Stimulated activated naive CD8-positive, alpha-beta T cell treated with anti-CD3 and anti-CD28 coated beads, Interleukin-15, Interleukin-2, amounts not matched to agents 100 ng/mL and 50 ng/mL, for 24 hours (primary cell): ENCODE results near the gene GRIFIN.

ENCODE experiments used
- H3K27ac Mint-ChIP-seq: one replicate; pipeline ENCODE4 v1.8.0; 2021; ENCODE audit warnings: mild to moderate bottlenecking, mixed read lengths
- H3K27me3 Mint-ChIP-seq: one replicate; pipeline ENCODE4 v1.8.0; 2021; ENCODE audit warnings: mixed read lengths
- H3K36me3 Mint-ChIP-seq: one replicate; pipeline ENCODE4 v1.8.0; 2021; ENCODE audit warnings: low read depth, mixed read lengths
- H3K4me1 Mint-ChIP-seq: one replicate; pipeline ENCODE4 v1.8.0; 2021; ENCODE audit warnings: low read depth, mixed read lengths
- H3K4me3 Mint-ChIP-seq: one replicate; pipeline ENCODE4 v1.8.0; 2021; ENCODE audit warnings: mild to moderate bottlenecking, mixed read lengths
- H3K9me3 Mint-ChIP-seq: one replicate; pipeline ENCODE4 v1.8.0; 2021; ENCODE audit warnings: mixed read lengths

The GRIFIN gene

GRCh38 chr7:2450198-2451107 is 25.7 kb downstream of the GRIFIN start:
- H3K4me3 Mint-ChIP-seq = no peak overlapping the region
- H3K9me3 Mint-ChIP-seq = no peaks in the 10 kb centered on the region
- no peaks in the 10 kb centered on the region for H3K36me3 Mint-ChIP-seq
- H3K4me1 Mint-ChIP-seq = peaks cover 5% of the 10 kb centered on the region
- H3K27ac Mint-ChIP-seq = no peak overlapping the region
- no peaks in the 10 kb centered on the region for H3K27me3 Mint-ChIP-seq

GRCh38 chr7:2446676-2447075 is 29.5 kb downstream of the GRIFIN start:
- Mint-ChIP-seq H3K27ac (no peak overlapping the region), H3K4me1 (no peaks in the 10 kb centered on the region), H3K27me3 (no peaks in the 10 kb centered on the region), H3K36me3 (peaks cover 3% of the 10 kb centered on the region), H3K9me3 (no peaks in the 10 kb centered on the region), H3K4me3 (no peak overlapping the region)

GRCh38 chr7:2445898-2446555 is 30.2 kb downstream of the GRIFIN start:
- Mint-ChIP-seq H3K36me3 (peaks cover 3% of the 10 kb centered on the region), H3K9me3 (no peaks in the 10 kb centered on the region), H3K4me1 (no peaks in the 10 kb centered on the region), H3K27me3 (no peaks in the 10 kb centered on the region), H3K27ac (no peak overlapping the region), H3K4me3 (no peak overlapping the region)

GRCh38 chr7:2445047-2445446 is 31.2 kb downstream of the GRIFIN start:
- Mint-ChIP-seq H3K27ac (no peak overlapping the region), H3K4me3 (no peak overlapping the region), H3K9me3 (no peaks in the 10 kb centered on the region), H3K4me1 (no peaks in the 10 kb centered on the region), H3K27me3 (no peaks in the 10 kb centered on the region), H3K36me3 (peaks cover 3% of the 10 kb centered on the region)

- no peaks in the 10 kb centered on the region for H3K4me1 Mint-ChIP-seq
- H3K27me3 Mint-ChIP-seq = no peaks in the 10 kb centered on the region
- no peak overlapping the region for H3K4me3 Mint-ChIP-seq
- no peaks in the 10 kb centered on the region for H3K9me3 Mint-ChIP-seq
- H3K27ac Mint-ChIP-seq = no peak overlapping the region
- peaks cover 3% of the 10 kb centered on the region for H3K36me3 Mint-ChIP-seq
Measured at GRCh38 chr7:2444476-2444875, 31.7 kb downstream of the GRIFIN start.

- no peaks in the 10 kb centered on the region for H3K9me3 Mint-ChIP-seq
- no peaks in the 10 kb centered on the region for H3K4me1 Mint-ChIP-seq
- H3K27me3 Mint-ChIP-seq = no peaks in the 10 kb centered on the region
- peaks cover 6% of the 10 kb centered on the region for H3K36me3 Mint-ChIP-seq
- H3K27ac Mint-ChIP-seq = no peak overlapping the region
- H3K4me3 Mint-ChIP-seq = no peak overlapping the region
Measured at GRCh38 chr7:2443491-2443890, 32.7 kb downstream of the GRIFIN start.

- no peaks in the 10 kb centered on the region for H3K27me3 Mint-ChIP-seq
- no peaks in the 10 kb centered on the region for H3K4me1 Mint-ChIP-seq
- peaks cover 6% of the 10 kb centered on the region for H3K36me3 Mint-ChIP-seq
- H3K4me3 Mint-ChIP-seq = no peak overlapping the region
- no peaks in the 10 kb centered on the region for H3K9me3 Mint-ChIP-seq
- no peak overlapping the region for H3K27ac Mint-ChIP-seq
Measured at GRCh38 chr7:2441430-2442058, 34.7 kb downstream of the GRIFIN start.

- no peak overlapping the region for H3K4me3 Mint-ChIP-seq
- no peaks in the 10 kb centered on the region for H3K9me3 Mint-ChIP-seq
- H3K27me3 Mint-ChIP-seq = no peaks in the 10 kb centered on the region
- no peaks in the 10 kb centered on the region for H3K4me1 Mint-ChIP-seq
- H3K27ac Mint-ChIP-seq = no peak overlapping the region
- peaks cover 6% of the 10 kb centered on the region for H3K36me3 Mint-ChIP-seq
Measured at GRCh38 chr7:2440608-2441245, 35.5 kb downstream of the GRIFIN start.

- no peak overlapping the region for H3K4me3 Mint-ChIP-seq
- no peaks in the 10 kb centered on the region for H3K4me1 Mint-ChIP-seq
- peaks cover 3% of the 10 kb centered on the region for H3K36me3 Mint-ChIP-seq
- H3K27me3 Mint-ChIP-seq = no peaks in the 10 kb centered on the region
- no peaks in the 10 kb centered on the region for H3K9me3 Mint-ChIP-seq
- no peak overlapping the region for H3K27ac Mint-ChIP-seq
Measured at GRCh38 chr7:2438775-2439174, 37.4 kb downstream of the GRIFIN start.

GRCh38 chr7:2438186-2438585 is 38.0 kb downstream of the GRIFIN start:
- Mint-ChIP-seq H3K27me3 (no peaks in the 10 kb centered on the region), H3K4me3 (no peak overlapping the region), H3K4me1 (no peaks in the 10 kb centered on the region), H3K9me3 (no peaks in the 10 kb centered on the region), H3K36me3 (peaks cover 3% of the 10 kb centered on the region), H3K27ac (no peak overlapping the region)

- no peak overlapping the region for H3K4me3 Mint-ChIP-seq
- H3K27ac Mint-ChIP-seq = no peak overlapping the region
- no peaks in the 10 kb centered on the region for H3K27me3 Mint-ChIP-seq
- no peaks in the 10 kb centered on the region for H3K9me3 Mint-ChIP-seq
- no peaks in the 10 kb centered on the region for H3K4me1 Mint-ChIP-seq
- peaks cover 3% of the 10 kb centered on the region for H3K36me3 Mint-ChIP-seq
Measured at GRCh38 chr7:2437537-2438148, 38.6 kb downstream of the GRIFIN start.

- H3K4me1 Mint-ChIP-seq = no peaks in the 10 kb centered on the region
- peaks cover 3% of the 10 kb centered on the region for H3K36me3 Mint-ChIP-seq
- no peak overlapping the region for H3K27ac Mint-ChIP-seq
- no peaks in the 10 kb centered on the region for H3K9me3 Mint-ChIP-seq
- H3K4me3 Mint-ChIP-seq = no peak overlapping the region
- H3K27me3 Mint-ChIP-seq = no peaks in the 10 kb centered on the region
Measured at GRCh38 chr7:2437136-2437535, 39.1 kb downstream of the GRIFIN start.

- no peak overlapping the region for H3K27ac Mint-ChIP-seq
- H3K36me3 Mint-ChIP-seq = peaks cover 3% of the 10 kb centered on the region
- no peaks in the 10 kb centered on the region for H3K27me3 Mint-ChIP-seq
- H3K9me3 Mint-ChIP-seq = no peaks in the 10 kb centered on the region
- H3K4me1 Mint-ChIP-seq = peaks cover 3% of the 10 kb centered on the region
- no peak overlapping the region for H3K4me3 Mint-ChIP-seq
Measured at GRCh38 chr7:2436341-2437104, 39.7 kb downstream of the GRIFIN start.

- Mint-ChIP-seq H3K4me1 (peaks cover 8% of the 10 kb centered on the region), H3K4me3 (no peak overlapping the region), H3K27ac (no peak overlapping the region), H3K36me3 (peaks cover 8% of the 10 kb centered on the region), H3K27me3 (no peaks in the 10 kb centered on the region), H3K9me3 (peaks cover 5% of the 10 kb centered on the region)
Measured at GRCh38 chr7:2435146-2435545, 41.1 kb downstream of the GRIFIN start.
